GM21825 (cell line): ENCODE results near the gene KLHL3.

Source experiments
- ATAC-seq: cut with Tn5 transposase; IDR thresholded peaks from one replicate; pipeline ENCODE4 v1.9.1; 2021; ENCODE audit warnings: mild to moderate bottlenecking, moderate library complexity; ENCODE audit not compliant: unreplicated experiment

The KLHL3 gene

DNA sequence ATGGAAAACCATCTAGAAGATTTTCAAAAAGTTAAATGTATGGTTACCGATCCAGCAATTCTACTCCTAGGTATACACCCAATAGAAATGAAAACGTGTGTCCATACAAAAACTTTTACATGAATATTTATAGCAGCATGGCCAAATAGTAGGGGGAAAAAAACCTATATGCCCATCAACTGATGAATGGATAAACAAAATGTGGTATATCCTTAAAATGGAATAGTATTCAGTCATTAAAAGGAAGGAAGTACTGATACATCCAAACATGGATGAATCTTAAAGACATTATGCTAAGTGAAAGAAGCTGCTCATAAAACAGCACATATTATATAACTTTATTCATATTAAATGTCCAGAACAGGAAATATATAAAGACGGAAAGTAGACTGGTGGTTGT is 143.6 kb downstream of the KLHL3 start:
- ATAC-seq: no peak

DNA sequence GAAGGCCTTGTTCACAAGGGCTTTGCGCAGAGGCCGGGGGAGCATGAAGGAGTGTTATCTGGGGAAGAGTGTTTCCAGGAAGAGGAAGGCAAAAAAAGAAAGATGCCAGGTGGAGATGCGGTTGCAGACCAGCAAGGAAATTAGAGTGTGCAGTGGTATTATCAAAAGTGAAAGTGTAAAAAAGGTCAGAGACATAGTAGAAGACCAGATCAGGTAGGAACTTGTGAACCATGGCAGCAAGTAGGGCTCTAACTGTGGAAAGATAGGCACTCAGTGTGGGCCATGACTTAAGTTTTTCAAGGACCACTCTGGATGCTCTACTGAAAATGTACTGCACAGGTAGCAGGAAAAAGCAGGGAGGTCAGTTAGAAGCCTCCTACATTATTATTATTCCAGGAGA is 146.7 kb downstream of the KLHL3 start:
- no peak for ATAC-seq

- ATAC-seq: no peak
Measured at GRCh38 chr5:137587919-137588318, 148.0 kb downstream of the KLHL3 start.

GRCh38 chr5:137584262-137584661 is 151.6 kb downstream of the KLHL3 start:
- ATAC-seq: no peak

- no peak for ATAC-seq
Measured at GRCh38 chr5:137583129-137583528, 152.8 kb downstream of the KLHL3 start.

- ATAC-seq: no peak
Measured at GRCh38 chr5:137582218-137582617, 153.7 kb downstream of the KLHL3 start.

DNA sequence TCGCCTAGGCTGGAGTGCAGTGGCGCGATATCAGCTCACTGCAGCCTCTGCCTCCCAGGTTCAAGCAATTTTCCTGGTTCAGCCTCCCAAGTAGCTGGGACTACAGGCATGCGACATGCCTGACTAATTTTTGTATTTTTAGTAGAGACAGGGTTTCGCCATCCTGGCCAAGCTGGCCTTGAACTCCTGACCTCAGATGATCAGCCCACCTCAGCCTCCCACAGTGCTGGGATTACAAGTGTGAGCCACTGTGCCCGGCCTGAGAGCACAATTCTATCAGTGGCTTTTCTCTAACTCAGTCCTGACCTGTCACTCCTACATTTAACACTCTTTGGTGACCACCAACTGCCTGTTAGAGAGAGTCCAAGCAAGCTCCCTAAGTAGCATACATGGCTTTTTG is 154.1 kb downstream of the KLHL3 start:
- ATAC-seq: no peak

- ATAC-seq: no peak
Measured at GRCh38 chr5:137580030-137580429, 155.9 kb downstream of the KLHL3 start.

GRCh38 chr5:137575847-137576246 is 160.0 kb downstream of the KLHL3 start:
- no peak for ATAC-seq

- no peak for ATAC-seq
Measured at GRCh38 chr5:137575211-137575610, 160.7 kb downstream of the KLHL3 start.

DNA sequence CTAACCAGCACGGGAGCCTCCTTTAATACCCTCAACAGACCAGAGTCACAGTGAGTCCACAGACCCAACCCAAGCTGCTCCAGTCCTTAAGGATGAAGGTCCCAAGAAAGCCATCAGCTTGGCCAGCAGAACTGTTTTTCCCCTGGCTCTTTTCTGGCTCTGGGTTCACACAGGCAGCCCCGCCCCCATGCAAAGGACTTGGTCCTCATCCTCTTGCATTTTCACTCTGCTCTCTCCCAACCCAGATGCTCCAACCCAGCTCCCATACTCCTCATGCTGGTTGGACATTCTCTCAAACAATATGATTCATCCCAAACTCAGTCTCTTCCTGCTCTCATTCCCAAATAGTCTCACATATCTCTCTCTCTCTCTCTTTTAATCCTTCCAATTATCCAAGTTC is 162.5 kb downstream of the KLHL3 start:
- no peak for ATAC-seq

GRCh38 chr5:137572042-137572695 is 163.7 kb downstream of the KLHL3 start:
- ATAC-seq: no peak

GRCh38 chr5:137570070-137570469 is 165.8 kb downstream of the KLHL3 start:
- no peak for ATAC-seq
